HUES64 (cell line): ENCODE results near the gene UQCR11.

Experiments
- H3K27ac ChIP-seq: 2 replicates; pipeline ENCODE4 v1.7.0; 2013; ENCODE audit warnings: low read depth, low read length, inconsistent platforms
- H3K27me3 ChIP-seq: 2 replicates; pipeline ENCODE4 v1.6.1; 2013; ENCODE audit warnings: mild to moderate bottlenecking, low read length; ENCODE audit not compliant: insufficient read depth
- H3K36me3 ChIP-seq: 2 replicates; pipeline ENCODE4 v1.6.1; 2013; ENCODE audit warnings: mild to moderate bottlenecking, low read length; ENCODE audit not compliant: insufficient read depth
- H3K4me1 ChIP-seq: 2 replicates; pipeline ENCODE4 v1.6.1; 2013; ENCODE audit warnings: mild to moderate bottlenecking, low read length, moderate library complexity; ENCODE audit not compliant: insufficient read depth
- H3K4me3 ChIP-seq: 2 replicates; pipeline ENCODE4 v1.5.1; 2013; ENCODE audit warnings: mild to moderate bottlenecking, low read length, moderate library complexity
- H3K9ac ChIP-seq: 2 replicates; pipeline ENCODE4 v1.6.1; 2013; ENCODE audit warnings: mild to moderate bottlenecking, low read depth, low read length
- H3K9me3 ChIP-seq: 2 replicates; pipeline ENCODE4 v1.6.1; 2013; ENCODE audit warnings: low read depth, low read length; ENCODE audit not compliant: insufficient read depth
- WGBS: fragments of 150-250, 120-280 bp; methylation state at CpG from one replicate; pipeline ENCODE4 v1.1.7; 2013; ENCODE audit warnings: missing lambda C conversion rate; 5-methylcytosine and 5-hydroxymethylcytosine counted together

The UQCR11 gene

GRCh38 chr19:1570836-1571235, 34.4 kb downstream of the UQCR11 start:
- Histone ChIP-seq H3K9me3 (no peaks in the 10 kb centered on the region), H3K36me3 (no peaks in the 10 kb centered on the region), H3K27ac (no peak overlapping the region), H3K9ac (no peak overlapping the region), H3K4me3 (no peak overlapping the region), H3K4me1 (0 out of 2 replicates have a peak, but pooled peaks cover under 1% of the 10 kb centered on the region), H3K27me3 (peaks cover 18% of the 10 kb centered on the region)
- 97% methylated on average over 13 of the region's 13 CpGs for WGBS

- 78% methylated on average over 4 of the region's 4 CpGs for WGBS
Observed at GRCh38 chr19:1569997-1570396, 35.3 kb downstream of the UQCR11 start.

GRCh38 chr19:1568320-1569019, 36.8 kb downstream of the UQCR11 start, which contains the start of gene MEX3D:
TSS of gene MEX3D (minus strand) at chr19:1568325. CDS start at chr19:1568058, 267 bp downstream.
- 14% methylated on average over 63 of the region's 63 CpGs for WGBS
- Histone ChIP-seq H3K4me1 (0 out of 2 replicates have a peak, but pooled peaks cover 4% of the 10 kb centered on the region), H3K9me3 (no peaks in the 10 kb centered on the region), H3K27ac (peak within 1 kb of the TSS; percentile 93), H3K36me3 (peaks cover 11% of the 10 kb centered on the region), H3K9ac (peak within 1 kb of the TSS; percentile 97), H3K27me3 (peaks cover 18% of the 10 kb centered on the region), H3K4me3 (peak within 1 kb of the TSS; percentile 89)

More at GRCh38 chr19:1569997-1570396, 35.3 kb downstream of the UQCR11 start:
- Histone ChIP-seq H3K27ac (no peak overlapping the region), H3K9ac (no peak overlapping the region), H3K27me3 (peaks cover 18% of the 10 kb centered on the region), H3K4me3 (no peak overlapping the region), H3K36me3 (no peaks in the 10 kb centered on the region), H3K9me3 (no peaks in the 10 kb centered on the region), H3K4me1 (0 out of 2 replicates have a peak, but pooled peaks cover 4% of the 10 kb centered on the region)

- peak overlapping the region; percentile 89; the same call in 1 of the 2 replicates for H3K4me3 ChIP-seq
- no peak overlapping the region for H3K9ac ChIP-seq
- H3K4me1 ChIP-seq: 0 out of 2 replicates have a peak, but pooled peaks cover 4% of the 10 kb centered on the region
- WGBS: under 1% methylated on average over 63 of the region's 73 CpGs
- H3K27ac ChIP-seq: no peak overlapping the region
- H3K27me3 ChIP-seq: peaks cover 18% of the 10 kb centered on the region
- peaks cover 15% of the 10 kb centered on the region for H3K36me3 ChIP-seq
- no peaks in the 10 kb centered on the region for H3K9me3 ChIP-seq
Observed at GRCh38 chr19:1567848-1568227, 37.4 kb downstream of the UQCR11 start.

GRCh38 chr19:1567116-1567847, 38.0 kb downstream of the UQCR11 start:
- H3K9me3 ChIP-seq: no peaks in the 10 kb centered on the region
- H3K36me3 ChIP-seq: peaks cover 20% of the 10 kb centered on the region
- WGBS: under 1% methylated on average over 108 of the region's 108 CpGs
- peak overlapping the region; percentile 93 for H3K27ac ChIP-seq
- peak overlapping the region; percentile 97 for H3K9ac ChIP-seq
- peak overlapping the region; percentile 89 for H3K4me3 ChIP-seq
- H3K27me3 ChIP-seq: peaks cover 18% of the 10 kb centered on the region
- 0 out of 2 replicates have a peak, but pooled peaks cover 4% of the 10 kb centered on the region for H3K4me1 ChIP-seq

- Histone ChIP-seq H3K36me3 (peaks cover 20% of the 10 kb centered on the region), H3K4me1 (0 out of 2 replicates have a peak, but pooled peaks cover 4% of the 10 kb centered on the region), H3K27ac (peak overlapping the region; percentile 93), H3K27me3 (peaks cover 18% of the 10 kb centered on the region), H3K9ac (peak overlapping the region; percentile 97), H3K4me3 (peak overlapping the region; percentile 89), H3K9me3 (no peaks in the 10 kb centered on the region)
- WGBS: under 1% methylated on average over 39 of the region's 42 CpGs
Observed at GRCh38 chr19:1566392-1567115, 38.7 kb downstream of the UQCR11 start.

- Histone ChIP-seq H3K4me1 (0 out of 2 replicates have a peak, but pooled peaks cover 4% of the 10 kb centered on the region), H3K36me3 (peaks cover 34% of the 10 kb centered on the region), H3K4me3 (no peak overlapping the region), H3K27ac (no peak overlapping the region), H3K9ac (no peak overlapping the region), H3K27me3 (no peaks in the 10 kb centered on the region; the same call in 1 of the 2 replicates), H3K9me3 (no peaks in the 10 kb centered on the region)
- 92% methylated on average over 6 of the region's 6 CpGs for WGBS
Observed at GRCh38 chr19:1563251-1563650, 42.0 kb downstream of the UQCR11 start.

GRCh38 chr19:1561236-1561842, 43.9 kb downstream of the UQCR11 start:
- no peak overlapping the region for H3K9ac ChIP-seq
- no peak overlapping the region for H3K4me3 ChIP-seq
- WGBS: 93% methylated on average over 17 of the region's 17 CpGs
- no peak overlapping the region for H3K27ac ChIP-seq
- no peaks in the 10 kb centered on the region for H3K9me3 ChIP-seq
- H3K36me3 ChIP-seq: peaks cover 45% of the 10 kb centered on the region
- 0 out of 2 replicates have a peak, but pooled peaks cover 4% of the 10 kb centered on the region for H3K4me1 ChIP-seq
- no peaks in the 10 kb centered on the region; the same call in 1 of the 2 replicates for H3K27me3 ChIP-seq

- H3K27me3 ChIP-seq: no peaks in the 10 kb centered on the region
- no peak overlapping the region for H3K9ac ChIP-seq
- no peak overlapping the region for H3K27ac ChIP-seq
- H3K4me3 ChIP-seq: no peak overlapping the region
- H3K9me3 ChIP-seq: no peaks in the 10 kb centered on the region
- H3K36me3 ChIP-seq: peaks cover 47% of the 10 kb centered on the region
- WGBS: 91% methylated on average over 25 of the region's 25 CpGs
- H3K4me1 ChIP-seq: no peaks in the 10 kb centered on the region
Observed at GRCh38 chr19:1560286-1560882, 44.9 kb downstream of the UQCR11 start.

- Histone ChIP-seq H3K27me3 (no peaks in the 10 kb centered on the region), H3K36me3 (peaks cover 43% of the 10 kb centered on the region), H3K4me3 (no peak overlapping the region), H3K4me1 (no peaks in the 10 kb centered on the region), H3K9me3 (no peaks in the 10 kb centered on the region), H3K27ac (no peak overlapping the region), H3K9ac (no peak overlapping the region)
- 93% methylated on average over 12 of the region's 12 CpGs for WGBS
Observed at GRCh38 chr19:1558552-1558951, 46.7 kb downstream of the UQCR11 start.
